A549 (cell line): ENCODE measurements around the gene TSHZ2. TPM values are rescaled to one million over a fixed set of nuclear protein-coding genes. Genes with fewer than 3 reads are reported as not detected.

Experiments used
- ATAC-seq, 2 experiments: fragments of 200-7000 bp in 1 of 2; fragments of >200 bp in 1 of 2; cut with Nextera tagmentation in 1 of 2; cut with Tn5 transposase in 1 of 2; 3 replicates each; pipeline versions ENCODE4 v1.8.0 to v1.9.1; 2018 to 2020; ENCODE audit warnings: mild to moderate bottlenecking in 1 of 2, moderate library complexity in 1 of 2
- CTCF ChIA-PET: fragments of 300-600 bp; sonication (Branson Sonifier 250); formaldehyde crosslinking; extraction: SDS; loops from one replicate; lab custom pipeline; 2021; ENCODE audit warnings: antibody characterized with exemption, inconsistent platforms; lab: Yijun Ruan, JAX
- POLR2A ChIA-PET: fragments of 350-600 bp; formaldehyde crosslinking; extraction: SDS; loops from one replicate; lab custom pipeline; 2021; ENCODE audit warnings: antibody characterized with exemption, inconsistent platforms; lab: Yijun Ruan, JAX
- DNase-seq, 2 experiments: peaks; one replicate each; pipeline versions ENCODE4 v3.0.0 to v3.0.0-alpha.2; 2011 to 2016; ENCODE audit warnings: low read depth in 1 of 2, low spot score in 1 of 2
- FAIRE-seq: peaks from 2 replicates; lab custom pipeline; 2011; peaks lifted over from hg19 to GRCh38; lab: Jason Lieb, UNC
- H3K27ac ChIP-seq, 2 experiments: fragments of >200 bp; sonication (Bioruptor Twin); formaldehyde crosslinking; 3 replicates each; pipeline ENCODE4 v1.5.1; 2016 to 2017
- H3K4me1 ChIP-seq: fragments of >200 bp; sonication (Bioruptor Twin); formaldehyde crosslinking; 3 replicates; pipeline ENCODE4 v1.6.1; 2016
- H3K4me2 ChIP-seq: fragments of >200 bp; sonication (Bioruptor Twin); formaldehyde crosslinking; 3 replicates; pipeline ENCODE4 v1.6.1; 2016
- H3K4me3 ChIP-seq: fragments of >200 bp; sonication (Bioruptor Twin); formaldehyde crosslinking; 3 replicates; pipeline ENCODE4 v1.5.1; 2016
- H3K9me3 ChIP-seq: fragments of >200 bp; sonication (Bioruptor Twin); formaldehyde crosslinking; 3 replicates; pipeline ENCODE4 v1.6.1; 2016
- ATOH8 ChIP-seq: fragments of 250-450 bp; sonication (Bioruptor Pico); IDR thresholded peaks from 2 replicates; pipeline ENCODE4 v1.5.0; 2020; ENCODE audit warnings: low read depth, mild to moderate bottlenecking, moderate library complexity
- CBX2 ChIP-seq: fragments of 200-600 bp; sonication (generic); IDR thresholded peaks from 2 replicates; pipeline ENCODE4 v1.6.1; 2016; ENCODE audit warnings: low read depth, mild to moderate bottlenecking, borderline replicate concordance
- CEBPB ChIP-seq, 2 experiments: fragments of >200 bp in 1 of 2; sonication (Bioruptor Twin) in 1 of 2; formaldehyde crosslinking in 1 of 2; IDR thresholded peaks; 2 replicates each; pipeline ENCODE4 v1.6.1; 2012 to 2016
- CHD4 ChIP-seq: fragments of 200-600 bp; sonication (generic); IDR thresholded peaks from 2 replicates; pipeline ENCODE4 v1.6.1; 2016; ENCODE audit warnings: antibody characterized with exemption, mild to moderate bottlenecking, borderline replicate concordance
- EHMT2 ChIP-seq: fragments of 200-600 bp; sonication (generic); IDR thresholded peaks from 2 replicates; pipeline ENCODE4 v1.6.1; 2016; ENCODE audit warnings: antibody characterized with exemption, low read depth, mild to moderate bottlenecking, moderate library complexity
- ELK1 ChIP-seq: fragments of 150-350 bp; IDR thresholded peaks from 2 replicates; pipeline ENCODE4 v1.6.1; 2014; ENCODE audit warnings: low read depth, mild to moderate bottlenecking, low read length
- EP300 ChIP-seq, 2 experiments: fragments of >200 bp; sonication (Bioruptor Twin); formaldehyde crosslinking; IDR thresholded peaks; 2 replicates in 1 of 2; 3 replicates in 1 of 2; pipeline ENCODE4 v1.6.1; 2016 to 2017
- ESRRA ChIP-seq: fragments of 150-350 bp; IDR thresholded peaks from 2 replicates; pipeline ENCODE4 v1.6.1; 2014; ENCODE audit warnings: mild to moderate bottlenecking, low read length, borderline replicate concordance
- FOSB ChIP-seq: fragments of 250-450 bp; sonication (Bioruptor Pico); IDR thresholded peaks from 2 replicates; pipeline ENCODE4 v1.5.0; 2020; ENCODE audit warnings: mild to moderate bottlenecking, moderate library complexity
- HDAC2 ChIP-seq: fragments of 200-600 bp; sonication (generic); IDR thresholded peaks from 2 replicates; pipeline ENCODE4 v1.6.1; 2016
- HES2 ChIP-seq: fragments of >200 bp; sonication (Bioruptor Twin); formaldehyde crosslinking; IDR thresholded peaks from 2 replicates; pipeline ENCODE4 v1.6.1; 2016
- HMGXB4 ChIP-seq: fragments of 250-450 bp; sonication (Bioruptor Pico); IDR thresholded peaks from 2 replicates; pipeline ENCODE4 v1.5.0; 2021; ENCODE audit warnings: mild to moderate bottlenecking, moderate library complexity, borderline replicate concordance
- KDM1A ChIP-seq: fragments of 200-600 bp; sonication (generic); IDR thresholded peaks from 2 replicates; pipeline ENCODE4 v1.6.1; 2016; ENCODE audit warnings: low read depth, mild to moderate bottlenecking
- NR3C1 ChIP-seq: fragments of >200 bp; sonication (Bioruptor Twin); formaldehyde crosslinking; IDR thresholded peaks from 3 replicates; pipeline ENCODE4 v1.6.1; 2017
- PBX3 ChIP-seq: IDR thresholded peaks from 2 replicates; pipeline ENCODE4 v1.6.1; 2012
- PHF8 ChIP-seq: fragments of 200-600 bp; sonication (generic); IDR thresholded peaks from 2 replicates; pipeline ENCODE4 v1.6.1; 2016; ENCODE audit warnings: low read depth, mild to moderate bottlenecking, antibody characterized with exemption, moderate library complexity, borderline replicate concordance
- RFX5 ChIP-seq: fragments of 450-650 bp; IDR thresholded peaks from 2 replicates; pipeline ENCODE4 v1.7.1; 2014; ENCODE audit warnings: antibody characterized with exemption, mild to moderate bottlenecking, moderate library complexity
- RNF2 ChIP-seq: fragments of 200-600 bp; sonication (generic); IDR thresholded peaks from 2 replicates; pipeline ENCODE4 v1.6.1; 2016; ENCODE audit warnings: low read depth, mild to moderate bottlenecking, antibody characterized with exemption, moderate library complexity, borderline replicate concordance
- SMC3 ChIP-seq: fragments of >200 bp; sonication (Bioruptor Twin); formaldehyde crosslinking; IDR thresholded peaks from 3 replicates; pipeline ENCODE4 v1.6.1; 2018; ENCODE audit warnings: inconsistent platforms
- SREBF2 ChIP-seq: fragments of 450-650 bp; IDR thresholded peaks from 2 replicates; pipeline ENCODE4 v1.6.1; 2014; ENCODE audit warnings: mild to moderate bottlenecking, moderate library complexity
- TP53 ChIP-seq: fragments of 250-450 bp; sonication (Bioruptor Pico); IDR thresholded peaks from 2 replicates; pipeline ENCODE4 v1.5.0; 2021; ENCODE audit warnings: mild to moderate bottlenecking, moderate library complexity
- WGBS: methylation state at CpG from one replicate; pipeline ENCODE4 v1.1.6; 2017; ENCODE audit errors: missing lambda C conversion rate; 5-methylcytosine and 5-hydroxymethylcytosine counted together
- polyA plus RNA-seq, 4 experiments: library from polyadenylated mRNA; depleted of rRNA in 3 of 4; stranded (reverse); fragments of >200 nt; fragmentation: RNase III in 1 of 4; extraction: RNeasy Plus Mini Kit Qiagen cat#74134 plus additional on column Dnase treatment in 1 of 4; gene quantifications; 2 replicates in 3 of 4; 3 replicates in 1 of 4; pipeline ENCODE4 v1.2.3, GENCODE V29; 2011 to 2017
- TF ChIP-seq, protein P1 (sequence below): fragments of >200 bp; sonication (Bioruptor Twin); formaldehyde crosslinking; IDR thresholded peaks from 3 replicates; pipeline ENCODE4 v1.6.1; 2016
- TF ChIP-seq, protein P2 (sequence below): fragments of >200 bp; sonication (Bioruptor Twin); formaldehyde crosslinking; IDR thresholded peaks from 3 replicates; pipeline ENCODE4 v1.5.1; 2016

Gene TSHZ2
- polyA plus RNA-seq, 2 of the 4 experiments (the other 2 are of a cell fraction) = not detected

GRCh38 chr20:53281557-53282117 is 309.5 kb downstream of the TSHZ2 start:
- no peak for FAIRE-seq
- POLR2A ChIA-PET = no interaction called here

DNA sequence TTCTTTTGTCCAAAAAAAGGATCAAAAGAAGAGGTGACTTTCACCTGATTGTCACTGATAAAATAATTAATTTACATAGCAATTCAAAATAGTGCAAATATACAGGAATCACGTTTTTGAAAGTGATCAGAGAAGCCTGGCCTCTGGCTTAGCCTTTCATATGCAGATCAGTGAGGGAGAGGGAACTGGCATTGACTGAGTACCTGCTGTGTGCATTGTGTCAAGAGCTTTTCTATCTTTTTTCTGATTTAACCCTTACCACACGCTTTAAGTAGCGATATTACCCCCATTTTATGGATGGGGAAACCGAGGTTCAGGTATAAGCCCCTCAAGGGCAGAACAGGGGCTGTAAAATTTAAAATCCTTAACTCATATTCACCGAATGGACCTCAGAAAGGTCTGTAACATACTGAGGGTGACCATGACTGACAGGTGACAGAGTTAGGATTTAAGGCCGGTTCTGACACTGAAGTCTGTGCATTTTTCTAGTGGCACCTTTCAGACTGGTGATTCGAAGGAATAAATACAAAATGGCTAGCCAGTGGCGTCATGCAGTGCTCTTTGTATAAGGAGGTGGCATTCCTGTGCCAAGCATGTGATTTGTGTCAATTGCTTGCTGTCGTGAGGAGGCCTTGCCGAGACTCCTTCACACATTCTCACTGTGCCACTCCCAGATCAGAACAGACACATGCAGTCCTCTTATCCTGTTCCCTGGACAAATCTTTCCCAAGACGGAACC is 310.2 kb downstream of the TSHZ2 start:
- H3K4me3 ChIP-seq = no peak overlapping the region
- TF ChIP-seq PBX3 (no peak), EHMT2 (no peak), HMGXB4 (CRISPR knock-in tag) (no peak), RFX5 (no peak), RNF2 (no peak), EP300 (IDR thresholded peaks at IDR 0.05) (no peak), CEBPB (IDR thresholded peaks at IDR 0.05) (no peak), SMC3 (no peak), KDM1A (no peak), CHD4 (no peak), NR3C1 (no peak)
- TF ChIP-seq, protein P1, sequence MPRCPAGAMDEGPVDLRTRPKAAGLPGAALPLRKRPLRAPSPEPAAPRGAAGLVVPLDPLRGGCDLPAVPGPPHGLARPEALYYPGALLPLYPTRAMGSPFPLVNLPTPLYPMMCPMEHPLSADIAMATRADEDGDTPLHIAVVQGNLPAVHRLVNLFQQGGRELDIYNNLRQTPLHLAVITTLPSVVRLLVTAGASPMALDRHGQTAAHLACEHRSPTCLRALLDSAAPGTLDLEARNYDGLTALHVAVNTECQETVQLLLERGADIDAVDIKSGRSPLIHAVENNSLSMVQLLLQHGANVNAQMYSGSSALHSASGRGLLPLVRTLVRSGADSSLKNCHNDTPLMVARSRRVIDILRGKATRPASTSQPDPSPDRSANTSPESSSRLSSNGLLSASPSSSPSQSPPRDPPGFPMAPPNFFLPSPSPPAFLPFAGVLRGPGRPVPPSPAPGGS = no peak
- H3K4me2 ChIP-seq = no peak overlapping the region
- POLR2A ChIA-PET = no interaction called here
- H3K27ac ChIP-seq = no peak overlapping the region
- no peaks in the 10 kb centered on the region for H3K4me1 ChIP-seq
- no peak for ATAC-seq
- no peaks in the 10 kb centered on the region for H3K9me3 ChIP-seq
- CTCF ChIA-PET = no interaction called here
- no peak for DNase-seq
- no peak for FAIRE-seq
- WGBS = 15% methylated on average over 11 of the region's 11 CpGs

More at GRCh38 chr20:53281557-53282117, 309.5 kb downstream of the TSHZ2 start:
- no peak overlapping the region for H3K27ac ChIP-seq
- no peaks in the 10 kb centered on the region for H3K9me3 ChIP-seq
- H3K4me1 ChIP-seq = no peaks in the 10 kb centered on the region
- DNase-seq (no peak), ATAC-seq (no peak)
- TF ChIP-seq HES2 (no peak), CHD4 (no peak), ESRRA (no peak), CBX2 (no peak), EP300 (IDR thresholded peaks at IDR 0.05) (no peak), TP53 (CRISPR knock-in tag) (no peak), SREBF2 (no peak), KDM1A (no peak), PHF8 (no peak), ATOH8 (no peak), HDAC2 (no peak), RFX5 (no peak), ELK1 (no peak), FOSB (CRISPR knock-in tag) (no peak)
- TF ChIP-seq, protein P1 = no peak
- TF ChIP-seq, protein P2, sequence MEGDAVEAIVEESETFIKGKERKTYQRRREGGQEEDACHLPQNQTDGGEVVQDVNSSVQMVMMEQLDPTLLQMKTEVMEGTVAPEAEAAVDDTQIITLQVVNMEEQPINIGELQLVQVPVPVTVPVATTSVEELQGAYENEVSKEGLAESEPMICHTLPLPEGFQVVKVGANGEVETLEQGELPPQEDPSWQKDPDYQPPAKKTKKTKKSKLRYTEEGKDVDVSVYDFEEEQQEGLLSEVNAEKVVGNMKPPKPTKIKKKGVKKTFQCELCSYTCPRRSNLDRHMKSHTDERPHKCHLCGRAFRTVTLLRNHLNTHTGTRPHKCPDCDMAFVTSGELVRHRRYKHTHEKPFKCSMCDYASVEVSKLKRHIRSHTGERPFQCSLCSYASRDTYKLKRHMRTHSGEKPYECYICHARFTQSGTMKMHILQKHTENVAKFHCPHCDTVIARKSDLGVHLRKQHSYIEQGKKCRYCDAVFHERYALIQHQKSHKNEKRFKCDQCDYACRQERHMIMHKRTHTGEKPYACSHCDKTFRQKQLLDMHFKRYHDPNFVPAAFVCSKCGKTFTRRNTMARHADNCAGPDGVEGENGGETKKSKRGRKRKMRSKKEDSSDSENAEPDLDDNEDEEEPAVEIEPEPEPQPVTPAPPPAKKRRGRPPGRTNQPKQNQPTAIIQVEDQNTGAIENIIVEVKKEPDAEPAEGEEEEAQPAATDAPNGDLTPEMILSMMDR = no peak
- WGBS = 0% methylated on average over 2 of the region's 2 CpGs
- H3K4me2 ChIP-seq = no peak overlapping the region
- no peak overlapping the region for H3K4me3 ChIP-seq
- CTCF ChIA-PET = no interaction called here
